Parathyroid adenoma (tissue), 2 donors: ENCODE measurements around the gene FAM181A.

Source experiments
- H2AFZ ChIP-seq: fragments of 300-600 bp; sonication (generic); one replicate; pipeline ENCODE4 v1.7.0; 2017; ENCODE audit warnings: antibody characterized with exemption, mild to moderate bottlenecking
- H3K27ac ChIP-seq: fragments of 300-600 bp; sonication (generic); one replicate; pipeline ENCODE4 v1.7.0; 2017
- H3K27me3 ChIP-seq: fragments of 300-600 bp; sonication (generic); one replicate; pipeline ENCODE4 v1.7.0; 2017; ENCODE audit warnings: low read length; ENCODE audit not compliant: control insufficient read depth, insufficient read depth
- H3K36me3 ChIP-seq: fragments of 300-600 bp; sonication (generic); one replicate; pipeline ENCODE4 v1.7.0; 2017; ENCODE audit warnings: low read length; ENCODE audit not compliant: control insufficient read depth, insufficient read depth
- H3K4me1 ChIP-seq: fragments of 300-600 bp; sonication (generic); one replicate; pipeline ENCODE4 v1.7.0; 2017; ENCODE audit warnings: control low read depth
- H3K4me2 ChIP-seq: fragments of 300-600 bp; sonication (generic); one replicate; pipeline ENCODE4 v1.7.0; 2017; ENCODE audit warnings: low read length
- H3K4me3 ChIP-seq: fragments of 300-600 bp; sonication (generic); one replicate; pipeline ENCODE4 v1.7.0; 2017; ENCODE audit warnings: low read depth, low read length
- H3K79me2 ChIP-seq: fragments of 300-600 bp; sonication (generic); one replicate; pipeline ENCODE4 v1.7.0; 2017; ENCODE audit warnings: control low read depth
- H3K9ac ChIP-seq: fragments of 300-600 bp; sonication (generic); one replicate; pipeline ENCODE4 v1.7.0; 2017; ENCODE audit warnings: mild to moderate bottlenecking
- H3K9me3 ChIP-seq: fragments of 300-600 bp; sonication (generic); one replicate; pipeline ENCODE4 v1.7.0; 2017; ENCODE audit warnings: low read length; ENCODE audit not compliant: control insufficient read depth
- TF ChIP-seq, protein P1 (sequence below): fragments of 300-600 bp; sonication (generic); IDR thresholded peaks from one replicate; pipeline ENCODE4 v1.7.0; 2017; ENCODE audit warnings: antibody characterized with exemption, mild to moderate bottlenecking
- donor health status: primary hyperparathyroidism.

FAM181A gene

GRCh38 chr14:93909429-93910128, 17.6 kb upstream of the FAM181A start:
- Histone ChIP-seq H3K27me3 (no peaks in the 10 kb centered on the region), H3K4me1 (no peaks in the 10 kb centered on the region), H2AFZ (no peak overlapping the region), H3K4me2 (no peak overlapping the region), H3K4me3 (no peak overlapping the region), H3K9ac (no peak overlapping the region), H3K79me2 (no peaks in the 10 kb centered on the region), H3K27ac (no peak overlapping the region), H3K9me3 (no peaks in the 10 kb centered on the region), H3K36me3 (no peaks in the 10 kb centered on the region)
- TF ChIP-seq, protein P1, sequence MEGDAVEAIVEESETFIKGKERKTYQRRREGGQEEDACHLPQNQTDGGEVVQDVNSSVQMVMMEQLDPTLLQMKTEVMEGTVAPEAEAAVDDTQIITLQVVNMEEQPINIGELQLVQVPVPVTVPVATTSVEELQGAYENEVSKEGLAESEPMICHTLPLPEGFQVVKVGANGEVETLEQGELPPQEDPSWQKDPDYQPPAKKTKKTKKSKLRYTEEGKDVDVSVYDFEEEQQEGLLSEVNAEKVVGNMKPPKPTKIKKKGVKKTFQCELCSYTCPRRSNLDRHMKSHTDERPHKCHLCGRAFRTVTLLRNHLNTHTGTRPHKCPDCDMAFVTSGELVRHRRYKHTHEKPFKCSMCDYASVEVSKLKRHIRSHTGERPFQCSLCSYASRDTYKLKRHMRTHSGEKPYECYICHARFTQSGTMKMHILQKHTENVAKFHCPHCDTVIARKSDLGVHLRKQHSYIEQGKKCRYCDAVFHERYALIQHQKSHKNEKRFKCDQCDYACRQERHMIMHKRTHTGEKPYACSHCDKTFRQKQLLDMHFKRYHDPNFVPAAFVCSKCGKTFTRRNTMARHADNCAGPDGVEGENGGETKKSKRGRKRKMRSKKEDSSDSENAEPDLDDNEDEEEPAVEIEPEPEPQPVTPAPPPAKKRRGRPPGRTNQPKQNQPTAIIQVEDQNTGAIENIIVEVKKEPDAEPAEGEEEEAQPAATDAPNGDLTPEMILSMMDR: no peak

GRCh38 chr14:93911975-93912615, 15.0 kb upstream of the FAM181A start:
- H3K36me3 ChIP-seq: no peaks in the 10 kb centered on the region
- H3K4me2 ChIP-seq: no peak overlapping the region
- no peaks in the 10 kb centered on the region for H3K79me2 ChIP-seq
- H3K4me3 ChIP-seq: no peak overlapping the region
- no peaks in the 10 kb centered on the region for H3K27me3 ChIP-seq
- H3K9ac ChIP-seq: no peak overlapping the region
- H3K27ac ChIP-seq: no peak overlapping the region
- no peaks in the 10 kb centered on the region for H3K9me3 ChIP-seq
- peaks cover 5% of the 10 kb centered on the region for H3K4me1 ChIP-seq
- no peak overlapping the region for H2AFZ ChIP-seq
- TF ChIP-seq, protein P1: no peak

GRCh38 chr14:93912782-93913181, 14.4 kb upstream of the FAM181A start:
- H3K27me3 ChIP-seq: no peaks in the 10 kb centered on the region
- no peak overlapping the region for H3K4me3 ChIP-seq
- H3K4me1 ChIP-seq: peaks cover 6% of the 10 kb centered on the region
- no peak overlapping the region for H3K27ac ChIP-seq
- TF ChIP-seq, protein P1: no peak
- H3K9me3 ChIP-seq: no peaks in the 10 kb centered on the region
- no peaks in the 10 kb centered on the region for H3K79me2 ChIP-seq
- H2AFZ ChIP-seq: no peak overlapping the region
- H3K36me3 ChIP-seq: no peaks in the 10 kb centered on the region
- H3K9ac ChIP-seq: no peak overlapping the region
- no peak overlapping the region for H3K4me2 ChIP-seq

GRCh38 chr14:93914278-93914677, 12.9 kb upstream of the FAM181A start:
- no peak overlapping the region for H3K4me3 ChIP-seq
- H3K9ac ChIP-seq: no peak overlapping the region
- H3K79me2 ChIP-seq: no peaks in the 10 kb centered on the region
- H3K27me3 ChIP-seq: no peaks in the 10 kb centered on the region
- H3K27ac ChIP-seq: no peak overlapping the region
- no peak overlapping the region for H2AFZ ChIP-seq
- H3K9me3 ChIP-seq: no peaks in the 10 kb centered on the region
- H3K36me3 ChIP-seq: no peaks in the 10 kb centered on the region
- H3K4me2 ChIP-seq: no peak overlapping the region
- H3K4me1 ChIP-seq: peaks cover 6% of the 10 kb centered on the region
- TF ChIP-seq, protein P1: no peak
